SU-DHL-6 (cell line): ENCODE data around the gene PACS2.

Experiments used
- H2AFZ ChIP-seq: fragments of 200-600 bp; sonication (generic); 2 replicates; pipeline ENCODE4 v1.6.1; 2014; ENCODE audit warnings: low read depth, mild to moderate bottlenecking, moderate library complexity, mixed read lengths, antibody characterized with exemption, low read length; ENCODE audit not compliant: severe bottlenecking
- H3F3A ChIP-seq: fragments of 200-600 bp; shearing (Covaris generic); 2 replicates; pipeline ENCODE4 v1.6.0; 2016; ENCODE audit warnings: antibody characterized with exemption, mild to moderate bottlenecking; ENCODE audit not compliant: insufficient read depth
- H3K27ac ChIP-seq: fragments of 200-600 bp; sonication (generic); 2 replicates; pipeline ENCODE4 v1.5.1; 2016; ENCODE audit warnings: low read depth, mild to moderate bottlenecking, low read length, moderate library complexity, mixed read lengths
- H3K27me3 ChIP-seq: fragments of 200-600 bp; sonication (generic), shearing (Covaris generic); 2 replicates; pipeline ENCODE4 v1.6.0; 2014; ENCODE audit warnings: mild to moderate bottlenecking, low read length
- H3K36me3 ChIP-seq: fragments of 200-600 bp; sonication (generic); 2 replicates; pipeline ENCODE4 v1.6.1; 2014; ENCODE audit warnings: mild to moderate bottlenecking, low read length, mixed read lengths
- H3K4me2 ChIP-seq: fragments of 300-600, 200-600 bp; shearing (Covaris generic), sonication (generic); 2 replicates; pipeline ENCODE4 v1.6.0; 2014; ENCODE audit warnings: low read length, low read depth, mild to moderate bottlenecking; ENCODE audit not compliant: poor library complexity, severe bottlenecking
- H3K4me3 ChIP-seq: fragments of 200-600 bp; sonication (generic); 2 replicates; pipeline ENCODE4 v1.5.1; 2014; ENCODE audit warnings: antibody characterized with exemption, low read length, mild to moderate bottlenecking, mixed read lengths; ENCODE audit not compliant: insufficient read depth, poor library complexity, severe bottlenecking
- H3K79me2 ChIP-seq: fragments of 200-600 bp; sonication (generic); 2 replicates; pipeline ENCODE4 v1.6.1; 2014; ENCODE audit warnings: mild to moderate bottlenecking, low read length, moderate library complexity; ENCODE audit not compliant: insufficient read depth
- H3K9ac ChIP-seq: fragments of 200-600 bp; sonication (generic); 2 replicates; pipeline ENCODE4 v1.7.0; 2014; ENCODE audit warnings: mild to moderate bottlenecking, low read length
- H3K9me2 ChIP-seq: fragments of 200-600 bp; sonication (generic); replicated peaks from 2 replicates; pipeline ENCODE4 v1.6.1; 2014; ENCODE audit warnings: low read length; ENCODE audit not compliant: insufficient read depth
- H3K9me3 ChIP-seq: fragments of 200-600 bp; sonication (generic); 2 replicates; pipeline ENCODE4 v1.6.1; 2014; ENCODE audit warnings: low read length, mixed read lengths; ENCODE audit not compliant: insufficient read depth
- H4K20me1 ChIP-seq: fragments of 200-600 bp; sonication (generic); 2 replicates; pipeline ENCODE4 v1.6.1; 2014; ENCODE audit warnings: low read depth, mild to moderate bottlenecking, antibody characterized with exemption, low read length, moderate library complexity, mixed read lengths
- EZH2phosphoT487 ChIP-seq: fragments of 200-600 bp; sonication (generic), shearing (Covaris generic); conservative IDR thresholded peaks from 2 replicates; pipeline ENCODE4 v1.6.1; 2018; ENCODE audit warnings: mild to moderate bottlenecking, antibody characterized with exemption, low read length, moderate library complexity, mixed read lengths
- TF ChIP-seq, protein P1 (sequence below): fragments of 200-600 bp; sonication (generic); IDR thresholded peaks from one replicate; pipeline ENCODE4 v1.5.1; 2017; ENCODE audit warnings: antibody characterized with exemption, mild to moderate bottlenecking, low read length, moderate library complexity; ENCODE audit not compliant: insufficient read depth, poor library complexity, severe bottlenecking

PACS2 gene

DNA sequence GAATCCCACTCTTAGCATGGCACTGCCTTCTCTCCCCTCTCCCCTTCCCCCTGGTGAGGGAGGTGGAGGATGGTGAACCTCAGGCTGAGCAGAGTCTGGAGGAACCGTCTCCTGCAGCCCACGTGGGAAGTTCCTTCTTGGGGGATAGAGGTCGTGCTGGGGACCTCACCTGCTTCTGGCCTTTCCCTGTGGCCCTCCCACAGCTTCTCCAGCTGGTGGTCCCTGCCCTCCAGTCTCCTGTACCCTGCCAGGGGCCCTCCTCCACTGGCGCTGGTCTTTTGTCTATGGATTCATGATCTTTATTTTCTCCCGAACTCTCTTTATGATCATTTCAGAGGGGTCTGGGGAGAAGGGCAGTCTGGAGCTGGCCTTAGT is 96.1 kb downstream of the PACS2 start:
- H3K79me2 ChIP-seq, result no peaks in the 10 kb centered on the region
- no peak for TF ChIP-seq EZH2phosphoT487
- TF ChIP-seq, protein P1, sequence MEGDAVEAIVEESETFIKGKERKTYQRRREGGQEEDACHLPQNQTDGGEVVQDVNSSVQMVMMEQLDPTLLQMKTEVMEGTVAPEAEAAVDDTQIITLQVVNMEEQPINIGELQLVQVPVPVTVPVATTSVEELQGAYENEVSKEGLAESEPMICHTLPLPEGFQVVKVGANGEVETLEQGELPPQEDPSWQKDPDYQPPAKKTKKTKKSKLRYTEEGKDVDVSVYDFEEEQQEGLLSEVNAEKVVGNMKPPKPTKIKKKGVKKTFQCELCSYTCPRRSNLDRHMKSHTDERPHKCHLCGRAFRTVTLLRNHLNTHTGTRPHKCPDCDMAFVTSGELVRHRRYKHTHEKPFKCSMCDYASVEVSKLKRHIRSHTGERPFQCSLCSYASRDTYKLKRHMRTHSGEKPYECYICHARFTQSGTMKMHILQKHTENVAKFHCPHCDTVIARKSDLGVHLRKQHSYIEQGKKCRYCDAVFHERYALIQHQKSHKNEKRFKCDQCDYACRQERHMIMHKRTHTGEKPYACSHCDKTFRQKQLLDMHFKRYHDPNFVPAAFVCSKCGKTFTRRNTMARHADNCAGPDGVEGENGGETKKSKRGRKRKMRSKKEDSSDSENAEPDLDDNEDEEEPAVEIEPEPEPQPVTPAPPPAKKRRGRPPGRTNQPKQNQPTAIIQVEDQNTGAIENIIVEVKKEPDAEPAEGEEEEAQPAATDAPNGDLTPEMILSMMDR, result no peak
- H3K9me3 ChIP-seq, result no peaks in the 10 kb centered on the region
- H3K4me2 ChIP-seq, result no peak overlapping the region
- H4K20me1 ChIP-seq, result no peaks in the 10 kb centered on the region
- no peaks in the 10 kb centered on the region for H3K9me2 ChIP-seq
- no peaks in the 10 kb centered on the region for H3F3A ChIP-seq
- no peaks in the 10 kb centered on the region for H3K36me3 ChIP-seq
- H2AFZ ChIP-seq, result no peak overlapping the region
- no peak overlapping the region for H3K27ac ChIP-seq
- no peak overlapping the region for H3K9ac ChIP-seq
- no peak overlapping the region for H3K4me3 ChIP-seq
- H3K27me3 ChIP-seq, result no peaks in the 10 kb centered on the region

DNA sequence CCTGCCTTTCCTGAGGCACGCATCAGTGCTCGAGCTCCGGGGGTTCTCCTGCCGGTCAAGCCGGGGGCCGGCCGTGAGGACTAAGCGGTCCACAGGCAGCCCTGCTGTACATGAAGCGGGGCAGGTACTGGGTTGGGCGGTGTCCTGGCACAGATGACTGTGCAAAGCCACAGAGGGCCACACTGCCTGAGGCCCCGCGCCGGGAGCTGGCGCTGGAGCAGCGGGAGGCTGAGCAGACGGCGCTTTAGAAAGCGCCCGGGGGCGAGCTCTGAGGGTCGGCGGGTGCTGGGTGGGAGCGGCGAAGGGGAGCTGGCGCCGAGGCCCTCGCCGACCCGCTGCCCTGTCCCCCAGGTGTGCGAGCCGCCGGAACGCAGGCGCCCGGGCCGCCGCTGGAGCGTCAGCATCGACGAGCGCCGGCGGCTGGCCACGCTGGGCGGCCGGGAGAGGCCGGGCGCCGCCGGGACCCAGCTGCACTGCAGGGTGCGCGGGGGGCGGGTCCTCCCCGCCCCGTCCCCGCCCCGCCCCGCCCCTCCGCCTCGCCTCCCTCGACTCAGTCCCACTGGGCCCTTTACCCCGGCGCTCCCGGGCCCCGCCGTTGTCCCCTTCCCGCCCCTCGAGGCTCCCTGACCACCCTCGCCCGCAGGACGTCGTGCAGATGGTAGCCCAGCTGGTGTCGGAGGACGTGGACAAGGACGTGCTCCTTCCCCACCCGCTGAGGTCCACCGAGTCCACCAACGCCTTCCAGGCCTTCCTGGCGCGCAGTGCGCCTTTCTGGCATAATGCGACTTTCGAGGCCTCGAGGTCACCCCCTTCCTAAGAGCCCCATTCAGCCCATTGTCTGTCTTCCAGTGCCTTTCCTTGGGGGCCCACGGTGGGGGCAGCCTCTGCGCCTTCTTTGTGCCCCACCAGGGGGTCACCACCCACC is 96.7 kb downstream of the PACS2 start:
- Histone ChIP-seq H3K36me3 (no peaks in the 10 kb centered on the region), H3F3A (no peaks in the 10 kb centered on the region), H3K27me3 (no peaks in the 10 kb centered on the region), H2AFZ (no peak overlapping the region), H3K4me2 (no peak overlapping the region), H3K4me3 (no peak overlapping the region), H4K20me1 (no peaks in the 10 kb centered on the region), H3K79me2 (no peaks in the 10 kb centered on the region), H3K9me3 (no peaks in the 10 kb centered on the region), H3K27ac (no peak overlapping the region), H3K9me2 (no peaks in the 10 kb centered on the region), H3K9ac (no peak overlapping the region)
- TF ChIP-seq EZH2phosphoT487, result no peak
- TF ChIP-seq, protein P1, result no peak

DNA sequence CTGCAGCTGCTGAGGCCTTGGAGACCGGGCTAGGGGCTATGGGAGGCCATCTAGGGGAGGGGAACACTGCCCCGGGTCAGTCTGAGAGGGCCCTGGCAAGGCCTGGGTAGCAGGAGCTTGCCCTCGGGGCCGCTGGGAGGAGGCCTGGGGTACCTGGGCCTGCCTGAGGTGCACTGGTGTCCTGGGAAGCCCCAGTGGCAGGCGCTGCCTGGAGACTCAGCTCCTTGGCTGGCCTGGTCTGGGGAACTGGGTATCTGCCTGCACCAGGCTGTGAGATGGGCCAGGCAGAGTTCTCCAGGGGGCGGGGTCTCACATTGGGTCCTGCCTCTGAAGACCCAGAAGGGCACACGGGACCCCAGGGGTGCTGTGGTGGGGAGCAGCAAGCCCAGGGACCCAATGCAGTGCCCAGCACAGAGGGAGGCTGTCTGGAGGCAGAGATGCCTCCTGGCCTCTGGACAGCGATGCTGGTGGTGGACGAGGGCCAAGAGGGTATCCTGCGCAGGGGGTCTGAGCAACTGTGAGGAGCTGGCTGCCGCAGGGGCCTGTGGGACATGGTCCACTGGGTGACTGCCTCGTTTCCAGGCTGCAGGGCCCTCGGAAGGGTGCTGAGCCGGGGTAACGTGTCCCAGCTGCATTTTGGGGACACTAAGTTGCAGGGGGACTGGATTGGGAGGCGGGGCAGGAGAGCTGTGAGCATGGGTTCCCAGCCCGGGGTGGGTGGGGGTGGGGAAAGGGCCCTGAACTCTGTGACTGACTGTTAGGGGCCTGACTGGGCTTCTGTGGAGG is 97.6 kb downstream of the PACS2 start:
- TF ChIP-seq EZH2phosphoT487, result no peak
- TF ChIP-seq, protein P1, result no peak
- H3K79me2 ChIP-seq, result no peaks in the 10 kb centered on the region
- H3F3A ChIP-seq, result no peaks in the 10 kb centered on the region
- H3K36me3 ChIP-seq, result no peaks in the 10 kb centered on the region
- H3K9me3 ChIP-seq, result no peaks in the 10 kb centered on the region
- H3K9ac ChIP-seq, result no peak overlapping the region
- H2AFZ ChIP-seq, result no peak overlapping the region
- H3K4me2 ChIP-seq, result no peak overlapping the region
- no peaks in the 10 kb centered on the region for H3K9me2 ChIP-seq
- H4K20me1 ChIP-seq, result no peaks in the 10 kb centered on the region
- H3K4me3 ChIP-seq, result no peak overlapping the region
- H3K27me3 ChIP-seq, result no peaks in the 10 kb centered on the region
- H3K27ac ChIP-seq, result no peak overlapping the region
